Type B pancreatic cell (in vitro differentiated cells): ENCODE results near the gene DNAJC27. TPM values are rescaled to one million over a fixed set of nuclear protein-coding genes. Genes with fewer than 3 reads are reported as not detected.
"Not testable (repeated sequence)": the region's sequence is repeated elsewhere in the genome, so short reads cannot be mapped to it uniquely, and the experiment has no call there.

Experiments
- DNase-seq: peaks from one replicate; pipeline ENCODE4 v3.0.0; 2021; ENCODE audit warnings: mixed read lengths; ENCODE audit not compliant: unreplicated experiment; ENCODE audit errors: extremely low spot score
- H3K27ac Mint-ChIP-seq: 2 replicates; pipeline ENCODE4 v1.8.0; 2021; ENCODE audit warnings: mild to moderate bottlenecking, mixed read lengths
- H3K27me3 Mint-ChIP-seq: 2 replicates; pipeline ENCODE4 v1.8.0; 2021; ENCODE audit warnings: mixed read lengths
- H3K36me3 Mint-ChIP-seq: 2 replicates; pipeline ENCODE4 v1.8.0; 2021; ENCODE audit warnings: mixed read lengths
- H3K4me1 Mint-ChIP-seq: one replicate; pipeline ENCODE4 v1.8.0; 2021; ENCODE audit warnings: mixed read lengths; ENCODE audit not compliant: unreplicated experiment
- H3K4me3 Mint-ChIP-seq: 2 replicates; pipeline ENCODE4 v1.8.0; 2021; ENCODE audit warnings: mild to moderate bottlenecking, mixed read lengths
- H3K9me3 Mint-ChIP-seq: 2 replicates; pipeline ENCODE4 v1.8.0; 2021; ENCODE audit warnings: mixed read lengths
- total RNA-seq: library from RNA; stranded (reverse); gene quantifications from 2 replicates; pipeline ENCODE4 v1.2.1, GENCODE V29; 2021; ENCODE audit warnings: low replicate concordance
- TF ChIP-seq, protein P1 (sequence below): fragments of 200-600 bp; sonication (generic); conservative IDR thresholded peaks from 2 replicates; pipeline ENCODE4 v1.5.0; 2021; ENCODE audit warnings: antibody characterized with exemption, mild to moderate bottlenecking

Gene DNAJC27
- total RNA-seq, 1 donor from 2014 or later: 7.5 TPM

- TF ChIP-seq, protein P1, sequence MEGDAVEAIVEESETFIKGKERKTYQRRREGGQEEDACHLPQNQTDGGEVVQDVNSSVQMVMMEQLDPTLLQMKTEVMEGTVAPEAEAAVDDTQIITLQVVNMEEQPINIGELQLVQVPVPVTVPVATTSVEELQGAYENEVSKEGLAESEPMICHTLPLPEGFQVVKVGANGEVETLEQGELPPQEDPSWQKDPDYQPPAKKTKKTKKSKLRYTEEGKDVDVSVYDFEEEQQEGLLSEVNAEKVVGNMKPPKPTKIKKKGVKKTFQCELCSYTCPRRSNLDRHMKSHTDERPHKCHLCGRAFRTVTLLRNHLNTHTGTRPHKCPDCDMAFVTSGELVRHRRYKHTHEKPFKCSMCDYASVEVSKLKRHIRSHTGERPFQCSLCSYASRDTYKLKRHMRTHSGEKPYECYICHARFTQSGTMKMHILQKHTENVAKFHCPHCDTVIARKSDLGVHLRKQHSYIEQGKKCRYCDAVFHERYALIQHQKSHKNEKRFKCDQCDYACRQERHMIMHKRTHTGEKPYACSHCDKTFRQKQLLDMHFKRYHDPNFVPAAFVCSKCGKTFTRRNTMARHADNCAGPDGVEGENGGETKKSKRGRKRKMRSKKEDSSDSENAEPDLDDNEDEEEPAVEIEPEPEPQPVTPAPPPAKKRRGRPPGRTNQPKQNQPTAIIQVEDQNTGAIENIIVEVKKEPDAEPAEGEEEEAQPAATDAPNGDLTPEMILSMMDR: no peak
- no peak for DNase-seq
- Mint-ChIP-seq H3K4me1 (peaks cover 13% of the 10 kb centered on the region), H3K9me3 (no peaks in the 10 kb centered on the region), H3K27ac (no peak overlapping the region), H3K36me3 (no peaks in the 10 kb centered on the region), H3K27me3 (peaks cover 11% of the 10 kb centered on the region), H3K4me3 (no peak overlapping the region)
Measured at GRCh38 chr2:25001325-25001637, 29.5 kb upstream of the DNAJC27 start.

GRCh38 chr2:25000503-25001324 lies 29.0 kb upstream of the DNAJC27 start:
- Mint-ChIP-seq H3K4me3 (no peak overlapping the region), H3K36me3 (no peaks in the 10 kb centered on the region), H3K4me1 (peaks cover 13% of the 10 kb centered on the region), H3K9me3 (no peaks in the 10 kb centered on the region), H3K27me3 (peaks cover 11% of the 10 kb centered on the region), H3K27ac (peak overlapping the region; percentile 12)
- no peak for DNase-seq
- TF ChIP-seq, protein P1: no peak

GRCh38 chr2:25000036-25000435 lies 28.3 kb upstream of the DNAJC27 start:
- DNase-seq: no peak
- TF ChIP-seq, protein P1: no peak
- no peaks in the 10 kb centered on the region for H3K36me3 Mint-ChIP-seq
- H3K9me3 Mint-ChIP-seq: no peaks in the 10 kb centered on the region
- H3K4me1 Mint-ChIP-seq: peaks cover 13% of the 10 kb centered on the region
- H3K4me3 Mint-ChIP-seq: no peak overlapping the region
- H3K27me3 Mint-ChIP-seq: peaks cover 11% of the 10 kb centered on the region
- H3K27ac Mint-ChIP-seq: no peak overlapping the region

GRCh38 chr2:24999097-24999496 lies 27.3 kb upstream of the DNAJC27 start:
- H3K9me3 Mint-ChIP-seq, H3K4me3 Mint-ChIP-seq, DNase-seq, H3K27ac Mint-ChIP-seq, H3K36me3 Mint-ChIP-seq: not testable (repeated sequence)
- Mint-ChIP-seq H3K4me1 (peaks cover 13% of the 10 kb centered on the region), H3K27me3 (peaks cover 11% of the 10 kb centered on the region)

- H3K4me3 Mint-ChIP-seq: no peak overlapping the region
- no peak for DNase-seq
- H3K36me3 Mint-ChIP-seq: no peaks in the 10 kb centered on the region
- TF ChIP-seq, protein P1: no peak
- H3K27me3 Mint-ChIP-seq: peaks cover 3% of the 10 kb centered on the region
- no peak overlapping the region for H3K27ac Mint-ChIP-seq
- H3K9me3 Mint-ChIP-seq: no peaks in the 10 kb centered on the region
- H3K4me1 Mint-ChIP-seq: peaks cover 4% of the 10 kb centered on the region
Measured at GRCh38 chr2:24994146-24994724, 22.5 kb upstream of the DNAJC27 start.

DNA sequence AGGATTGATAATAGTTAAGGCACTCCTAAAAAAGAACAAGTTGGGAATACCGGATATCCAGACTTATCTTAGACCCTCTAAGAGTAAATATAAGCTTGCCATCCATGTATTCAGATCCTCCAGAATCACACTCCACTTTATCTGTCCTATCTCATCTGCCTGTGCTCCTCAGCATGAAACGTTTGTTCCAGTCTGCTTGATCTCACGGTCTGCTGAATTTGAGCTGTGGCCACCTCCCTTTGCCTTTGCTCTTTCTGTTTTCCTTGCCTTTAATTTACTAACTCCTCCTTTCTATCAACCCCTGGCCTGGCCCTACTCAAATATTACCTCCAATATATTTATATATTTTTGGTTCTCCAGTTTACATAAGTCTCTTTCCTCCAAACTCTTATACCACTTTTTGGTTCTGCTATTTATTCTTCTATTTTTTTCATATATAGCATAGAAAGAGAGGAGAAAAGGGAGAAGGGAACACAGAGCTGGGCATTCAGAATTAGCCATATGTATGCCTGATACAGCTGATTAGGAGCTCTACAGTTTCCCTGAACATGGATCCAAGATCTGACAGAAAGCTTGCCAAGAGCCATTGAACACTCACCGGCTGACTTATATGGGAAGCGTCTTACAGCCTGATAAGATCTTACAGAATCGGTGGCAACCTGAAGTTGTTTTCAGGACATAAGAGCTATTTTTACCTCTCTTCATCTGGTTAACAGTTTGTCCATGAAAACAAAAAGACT lies 21.8 kb upstream of the DNAJC27 start:
- TF ChIP-seq, protein P1: no peak
- H3K27ac Mint-ChIP-seq: no peak overlapping the region

More for the DNA sequence above, 21.8 kb upstream of the DNAJC27 start:
- H3K4me1 Mint-ChIP-seq: peaks cover 4% of the 10 kb centered on the region
- no peaks in the 10 kb centered on the region for H3K36me3 Mint-ChIP-seq
- no peak overlapping the region for H3K4me3 Mint-ChIP-seq
- no peaks in the 10 kb centered on the region for H3K9me3 Mint-ChIP-seq
- no peak for DNase-seq
- peaks cover 3% of the 10 kb centered on the region for H3K27me3 Mint-ChIP-seq
